K562 (cell line): Measurements from ENCODE around the gene RERE. TPM values are rescaled to one million over a fixed set of nuclear protein-coding genes. Genes with fewer than 3 reads are reported as not detected.

Experiments
- ATAC-seq: fragments of 200-7000 bp; cut with Tn5 transposase; 3 replicates; pipeline ENCODE4 v1.9.1; 2020; ENCODE audit warnings: moderate library complexity
- BruUV-seq: library from RNA; stranded (reverse); fragments of 400-500 nt; replicated peaks from 2 replicates; lab custom pipeline; 2021; lab: Mats Ljungman, UMichigan
- CTCF ChIA-PET: fragments of 300-600 bp; formaldehyde crosslinking; extraction: SDS; loops from one replicate; lab custom pipeline; 2021; ENCODE audit warnings: low intra/inter-chr PET ratio; lab: Yijun Ruan, JAX
- POLR2A ChIA-PET: fragments of 300-600, 350-650 bp; sonication (Branson Sonifier 250); formaldehyde crosslinking; extraction: SDS; loops from one replicate; lab custom pipeline; 2021; ENCODE audit warnings: antibody characterized with exemption, inconsistent platforms; lab: Yijun Ruan, JAX
- DNase-seq, 4 experiments: peaks; one replicate each; pipeline versions ENCODE4 v3.0.0 to v3.0.0-alpha.2; 2011 to 2018; ENCODE audit warnings: low spot score in 3 of 4, mixed read lengths in 3 of 4; ENCODE audit errors: extremely low read depth in 1 of 4
- FAIRE-seq: peaks from 2 replicates; lab custom pipeline; 2011; peaks lifted over from hg19 to GRCh38; lab: Jason Lieb, UNC
- H2AFZ ChIP-seq: 2 replicates; pipeline ENCODE4 v1.6.0; 2011; ENCODE audit warnings: low read depth, low read length, control low read depth, inconsistent platforms
- H3K27ac ChIP-seq: fragments of 200-600 bp; 3 replicates; pipeline ENCODE4 v1.8.0; 2011; ENCODE audit warnings: low read depth, mild to moderate bottlenecking, control low read depth, inconsistent platforms, low read length, moderate library complexity, mixed read lengths; ENCODE audit errors: extremely low read depth
- H3K27me3 ChIP-seq, 2 experiments: fragments of 300-600 bp in 1 of 2; 2 replicates in 1 of 2; 3 replicates in 1 of 2; pipeline versions ENCODE4 v1.6.0 to v1.8.0; 2011; ENCODE audit warnings: inconsistent platforms in 2 of 2, low read length in 2 of 2, mild to moderate bottlenecking in 1 of 2, mixed read lengths in 1 of 2, moderate library complexity in 1 of 2; ENCODE audit not compliant: control insufficient read depth in 2 of 2, insufficient read depth in 2 of 2
- H3K36me3 ChIP-seq: fragments of 300-600 bp; 3 replicates; pipeline ENCODE4 v1.8.0; 2011; ENCODE audit warnings: mild to moderate bottlenecking, low read length, inconsistent platforms; ENCODE audit not compliant: control insufficient read depth, insufficient read depth
- H3K4me1 ChIP-seq, 2 experiments: fragments of 200-600 bp in 1 of 2; replicated peaks in 1 of 2; 2 replicates in 1 of 2; 3 replicates in 1 of 2; pipeline versions ENCODE4 v1.5.1 to v1.8.0; 2011; ENCODE audit warnings: inconsistent platforms in 2 of 2, low read length in 2 of 2, mild to moderate bottlenecking in 1 of 2, mixed read lengths in 1 of 2, moderate library complexity in 1 of 2; ENCODE audit not compliant: control insufficient read depth in 2 of 2, insufficient read depth in 2 of 2
- H3K4me2 ChIP-seq: 2 replicates; pipeline ENCODE4 v1.6.1; 2011; ENCODE audit warnings: low read length, control low read depth, inconsistent platforms, mixed read lengths; ENCODE audit not compliant: insufficient read depth
- H3K4me3 ChIP-seq: fragments of 200-600 bp; sonication (generic), shearing (Covaris generic); 2 replicates; pipeline ENCODE4 v1.5.1; 2016; ENCODE audit warnings: control low read depth, inconsistent platforms
- H3K79me2 ChIP-seq: fragments of 200-600 bp; 3 replicates; pipeline ENCODE4 v1.8.0; 2011; ENCODE audit warnings: low read length, inconsistent platforms; ENCODE audit not compliant: control insufficient read depth, insufficient read depth
- H3K9ac ChIP-seq, 2 experiments: 2 replicates each; pipeline versions ENCODE4 v1.6.0 to v1.6.1; 2011; ENCODE audit warnings: low read depth in 2 of 2, low read length in 2 of 2, control low read depth in 1 of 2, inconsistent platforms in 1 of 2, mild to moderate bottlenecking in 1 of 2, mixed read lengths in 1 of 2; ENCODE audit not compliant: insufficient read depth in 1 of 2
- H3K9me1 ChIP-seq: one replicate; pipeline ENCODE4 v1.6.0; 2011; ENCODE audit warnings: inconsistent platforms, mild to moderate bottlenecking, low read length, moderate library complexity; ENCODE audit not compliant: control insufficient read depth, insufficient read depth
- H3K9me3 ChIP-seq: replicated peaks from 2 replicates; pipeline ENCODE4 v1.5.1; 2011; ENCODE audit warnings: low read depth, low read length, inconsistent platforms; ENCODE audit not compliant: control insufficient read depth, insufficient read depth
- H4K20me1 ChIP-seq: replicated peaks from 2 replicates; pipeline ENCODE4 v1.6.1; 2011; ENCODE audit warnings: low read length, inconsistent platforms, mixed read lengths; ENCODE audit not compliant: control insufficient read depth, insufficient read depth
- BCOR ChIP-seq: fragments of 450-650 bp; IDR thresholded peaks from 2 replicates; pipeline ENCODE4 v1.6.1; 2016
- FOXK1 ChIP-seq: sonication (generic); formaldehyde crosslinking; IDR thresholded peaks from 2 replicates; pipeline ENCODE4 v1.8.0; 2022; ENCODE audit warnings: missing genetic modification reagents, mild to moderate bottlenecking, borderline replicate concordance
- MBD2 ChIP-seq: sonication (generic); IDR thresholded peaks from 2 replicates; pipeline ENCODE4 v1.6.1; 2016; ENCODE audit warnings: low read depth, borderline replicate concordance
- MYNN ChIP-seq, 2 experiments: sonication (generic); formaldehyde crosslinking in 1 of 2; IDR thresholded peaks; 2 replicates each; pipeline versions ENCODE4 v1.5.0 to v1.6.1; 2016 to 2020; ENCODE audit warnings: antibody characterized with exemption in 1 of 2, missing genetic modification reagents in 1 of 2
- PHTF2 ChIP-seq: fragments of 250-450 bp; sonication (Bioruptor Pico); IDR thresholded peaks from 2 replicates; pipeline ENCODE4 v1.5.0; 2021; ENCODE audit warnings: mild to moderate bottlenecking
- POLR2AphosphoS2 ChIP-seq: IDR thresholded peaks from 2 replicates; pipeline ENCODE4 v1.6.1; 2012; ENCODE audit warnings: low read length, improper control_type of control experiment
- RAD51 ChIP-seq: fragments of 450-650 bp; IDR thresholded peaks from 2 replicates; pipeline ENCODE4 v1.7.1; 2016; ENCODE audit warnings: low read depth, mild to moderate bottlenecking, borderline replicate concordance
- ZNF232 ChIP-seq: sonication (generic); formaldehyde crosslinking; IDR thresholded peaks from 2 replicates; pipeline ENCODE4 v1.8.0; 2022; ENCODE audit warnings: mild to moderate bottlenecking, missing genetic modification reagents
- WGBS: fragments of 100-300 bp; shearing (Covaris generic); methylation state at CpG from one replicate; pipeline ENCODE4 v1.1.6; 2016; ENCODE audit warnings: low coverage, mixed read lengths; ENCODE audit not compliant: insufficient coverage; ENCODE audit errors: missing lambda C conversion rate; 5-methylcytosine and 5-hydroxymethylcytosine counted together
- in situ Hi-C: fragments of 300-500 bp; cut with MboI; formaldehyde crosslinking; loops from 4 replicates; pipeline ENCODE4 v1.15.0; 2018; ENCODE audit warnings: inconsistent platforms, mixed read lengths
- intact Hi-C: fragments of 100-400 bp; cut with micrococcal nuclease; formaldehyde crosslinking; loops from 2 replicates; pipeline ENCODE4 v1.14.2; 2022
- polyA plus RNA-seq, 8 experiments: library from polyadenylated mRNA; depleted of rRNA in 4 of 8; stranded (reverse) in 5 of 8; unstranded in 3 of 8; fragments of >200 nt; fragmentation: Nextera tagmentation in 2 of 8; fragmentation: Illumina TruSeq in 1 of 8; extraction: Ambion mirVana in 2 of 8; extraction: Trizol in 1 of 8; gene quantifications; 2 replicates each; pipeline versions ENCODE4 v1.2.1 to v1.2.3, GENCODE V29; 2011 to 2014; ENCODE audit warnings: inconsistent platforms in 1 of 8, missing spikeins in 1 of 8
- total RNA-seq, 7 experiments: library from RNA; depleted of rRNA in 6 of 7; stranded (reverse); fragments of >200 nt in 6 of 7; fragmentation: Illumina TruSeq in 2 of 7; extraction: Trizol in 2 of 7; gene quantifications; 2 replicates each; pipeline versions ENCODE4 v1.2.1 to v1.2.3, GENCODE V29; 2011 to 2021; ENCODE audit warnings: low replicate concordance in 1 of 7
- TF ChIP-seq, protein P1 (sequence below): sonication (generic); formaldehyde crosslinking; IDR thresholded peaks from 2 replicates; pipeline ENCODE4 v1.8.1; 2023; ENCODE audit warnings: mild to moderate bottlenecking, missing genetic modification reagents

RERE gene
- total and polyA plus RNA-seq, 9 of the 15 experiments (the other 6 are each of a cell fraction or from before 2014, with no cell fraction given), result 3.0 to 51.5 (median 13.4) TPM

DNA sequence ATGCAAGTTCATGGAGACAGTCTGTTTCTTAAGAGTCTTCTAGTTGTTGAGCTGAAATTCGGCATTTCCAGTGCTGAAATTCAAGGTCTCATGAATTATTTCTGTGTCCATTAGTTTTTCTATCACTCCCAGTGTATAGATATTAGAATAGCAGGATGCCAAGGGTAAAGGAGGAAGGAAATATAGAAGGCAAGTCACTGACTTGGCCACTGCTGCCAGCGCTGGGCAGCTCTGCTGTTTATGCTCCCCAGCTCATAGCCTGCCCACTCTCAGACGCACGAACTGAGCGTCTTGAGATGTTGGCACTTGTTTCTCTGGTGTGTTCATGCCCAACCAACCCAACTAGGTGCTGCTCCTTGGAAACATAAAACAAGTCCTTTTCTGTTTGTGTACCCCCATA lies 389.5 kb downstream of the RERE start:
- TF ChIP-seq MBD2 (no peak), ZNF232 (CRISPR knock-in tag) (no peak), RAD51 (no peak), PHTF2 (CRISPR knock-in tag) (no peak), BCOR (no peak), MYNN (IDR thresholded peaks at IDR 0.05) (no peak), MYNN (CRISPR knock-in tag; IDR thresholded peaks at IDR 0.05) (no peak), FOXK1 (CRISPR knock-in tag) (no peak), POLR2AphosphoS2 (no peak)
- TF ChIP-seq, protein P1, sequence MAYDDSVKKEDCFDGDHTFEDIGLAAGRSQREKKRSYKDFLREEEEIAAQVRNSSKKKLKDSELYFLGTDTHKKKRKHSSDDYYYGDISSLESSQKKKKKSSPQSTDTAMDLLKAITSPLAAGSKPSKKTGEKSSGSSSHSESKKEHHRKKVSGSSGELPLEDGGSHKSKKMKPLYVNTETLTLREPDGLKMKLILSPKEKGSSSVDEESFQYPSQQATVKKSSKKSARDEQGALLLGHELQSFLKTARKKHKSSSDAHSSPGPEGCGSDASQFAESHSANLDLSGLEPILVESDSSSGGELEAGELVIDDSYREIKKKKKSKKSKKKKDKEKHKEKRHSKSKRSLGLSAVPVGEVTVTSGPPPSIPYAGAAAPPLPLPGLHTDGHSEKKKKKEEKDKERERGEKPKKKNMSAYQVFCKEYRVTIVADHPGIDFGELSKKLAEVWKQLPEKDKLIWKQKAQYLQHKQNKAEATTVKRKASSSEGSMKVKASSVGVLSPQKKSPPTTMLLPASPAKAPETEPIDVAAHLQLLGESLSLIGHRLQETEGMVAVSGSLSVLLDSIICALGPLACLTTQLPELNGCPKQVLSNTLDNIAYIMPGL (CRISPR knock-in tag), result no peak
- TF ChIP-seq, all 486 proteins: peak for 0
- peaks cover 5% of the 10 kb centered on the region for H3K79me2 ChIP-seq

More for the DNA sequence above, 389.5 kb downstream of the RERE start:
- CTCF ChIA-PET, result no interaction called here
- WGBS, result 87% methylated on average over 5 of the region's 5 CpGs
- no TSS peak for BruUV-seq
- DNase-seq (no peak), FAIRE-seq (no peak), ATAC-seq (no peak)
- Histone ChIP-seq H3K27me3 (no peaks in the 10 kb centered on the region), H3K4me2 (no peak overlapping the region), H2AFZ (no peak overlapping the region), H3K4me3 (no peak overlapping the region), H3K9me1 (no peaks in the 10 kb centered on the region), H3K4me1 (peaks cover 13 to 17% of the 10 kb centered on the region in 2 experiments), H3K27ac (peak overlapping the region; percentile 11; the same call in 1 of the 3 replicates), H3K9me3 (no peaks in the 10 kb centered on the region), H4K20me1 (0 out of 2 replicates have a peak, but pooled peaks cover 10% of the 10 kb centered on the region), H3K9ac (no peak overlapping the region), H3K36me3 (no peaks in the 10 kb centered on the region; the same call in 2 of the 3 replicates)
- POLR2A ChIA-PET, result interaction anchor here (0.8 to 1.0 kb wide), 2 partner anchors 11 to 17 kb away, joined by 3 to 7 read pairs; no protein-coding TSS in a partner anchor
- in situ Hi-C loops (no loop called here), intact Hi-C loops (loop anchor here (10.0 kb wide), 1 partner anchor 277 kb away; no protein-coding TSS in a partner anchor)
